Type B pancreatic cell (in vitro differentiated cells): Measurements from ENCODE around the gene EFNB2. TPM values are rescaled to one million over a fixed set of nuclear protein-coding genes. Genes with fewer than 3 reads are reported as not detected.

ENCODE experiments used
- DNase-seq: peaks from one replicate; pipeline ENCODE4 v3.0.0; 2021; ENCODE audit warnings: mixed read lengths; ENCODE audit not compliant: unreplicated experiment; ENCODE audit errors: extremely low spot score
- H3K27ac Mint-ChIP-seq: 2 replicates; pipeline ENCODE4 v1.8.0; 2021; ENCODE audit warnings: mild to moderate bottlenecking, mixed read lengths
- H3K27me3 Mint-ChIP-seq: 2 replicates; pipeline ENCODE4 v1.8.0; 2021; ENCODE audit warnings: mixed read lengths
- H3K36me3 Mint-ChIP-seq: 2 replicates; pipeline ENCODE4 v1.8.0; 2021; ENCODE audit warnings: mixed read lengths
- H3K4me1 Mint-ChIP-seq: one replicate; pipeline ENCODE4 v1.8.0; 2021; ENCODE audit warnings: mixed read lengths; ENCODE audit not compliant: unreplicated experiment
- H3K4me3 Mint-ChIP-seq: 2 replicates; pipeline ENCODE4 v1.8.0; 2021; ENCODE audit warnings: mild to moderate bottlenecking, mixed read lengths
- H3K9me3 Mint-ChIP-seq: 2 replicates; pipeline ENCODE4 v1.8.0; 2021; ENCODE audit warnings: mixed read lengths
- total RNA-seq: library from RNA; stranded (reverse); gene quantifications from 2 replicates; pipeline ENCODE4 v1.2.1, GENCODE V29; 2021; ENCODE audit warnings: low replicate concordance
- TF ChIP-seq, protein P1 (sequence below): fragments of 200-600 bp; sonication (generic); conservative IDR thresholded peaks from 2 replicates; pipeline ENCODE4 v1.5.0; 2021; ENCODE audit warnings: antibody characterized with exemption, mild to moderate bottlenecking

The EFNB2 gene
- total RNA-seq, 1 donor from 2014 or later: 67.1 TPM

- DNase-seq: no peak
- Mint-ChIP-seq H3K27ac (no peak overlapping the region), H3K4me1 (peaks cover 18% of the 10 kb centered on the region), H3K9me3 (no peaks in the 10 kb centered on the region), H3K27me3 (peaks cover 6% of the 10 kb centered on the region), H3K36me3 (no peaks in the 10 kb centered on the region), H3K4me3 (no peak overlapping the region)
- TF ChIP-seq, protein P1, sequence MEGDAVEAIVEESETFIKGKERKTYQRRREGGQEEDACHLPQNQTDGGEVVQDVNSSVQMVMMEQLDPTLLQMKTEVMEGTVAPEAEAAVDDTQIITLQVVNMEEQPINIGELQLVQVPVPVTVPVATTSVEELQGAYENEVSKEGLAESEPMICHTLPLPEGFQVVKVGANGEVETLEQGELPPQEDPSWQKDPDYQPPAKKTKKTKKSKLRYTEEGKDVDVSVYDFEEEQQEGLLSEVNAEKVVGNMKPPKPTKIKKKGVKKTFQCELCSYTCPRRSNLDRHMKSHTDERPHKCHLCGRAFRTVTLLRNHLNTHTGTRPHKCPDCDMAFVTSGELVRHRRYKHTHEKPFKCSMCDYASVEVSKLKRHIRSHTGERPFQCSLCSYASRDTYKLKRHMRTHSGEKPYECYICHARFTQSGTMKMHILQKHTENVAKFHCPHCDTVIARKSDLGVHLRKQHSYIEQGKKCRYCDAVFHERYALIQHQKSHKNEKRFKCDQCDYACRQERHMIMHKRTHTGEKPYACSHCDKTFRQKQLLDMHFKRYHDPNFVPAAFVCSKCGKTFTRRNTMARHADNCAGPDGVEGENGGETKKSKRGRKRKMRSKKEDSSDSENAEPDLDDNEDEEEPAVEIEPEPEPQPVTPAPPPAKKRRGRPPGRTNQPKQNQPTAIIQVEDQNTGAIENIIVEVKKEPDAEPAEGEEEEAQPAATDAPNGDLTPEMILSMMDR: no peak
Measured at GRCh38 chr13:106474912-106475311, 60.5 kb downstream of the EFNB2 start.

- Mint-ChIP-seq H3K4me1 (peaks cover 26% of the 10 kb centered on the region), H3K27ac (no peak overlapping the region), H3K4me3 (no peak overlapping the region), H3K27me3 (peaks cover 8% of the 10 kb centered on the region), H3K9me3 (peaks cover 5% of the 10 kb centered on the region), H3K36me3 (no peaks in the 10 kb centered on the region)
- DNase-seq: no peak
- TF ChIP-seq, protein P1: no peak
Measured at GRCh38 chr13:106473154-106473553, 62.3 kb downstream of the EFNB2 start.

DNA sequence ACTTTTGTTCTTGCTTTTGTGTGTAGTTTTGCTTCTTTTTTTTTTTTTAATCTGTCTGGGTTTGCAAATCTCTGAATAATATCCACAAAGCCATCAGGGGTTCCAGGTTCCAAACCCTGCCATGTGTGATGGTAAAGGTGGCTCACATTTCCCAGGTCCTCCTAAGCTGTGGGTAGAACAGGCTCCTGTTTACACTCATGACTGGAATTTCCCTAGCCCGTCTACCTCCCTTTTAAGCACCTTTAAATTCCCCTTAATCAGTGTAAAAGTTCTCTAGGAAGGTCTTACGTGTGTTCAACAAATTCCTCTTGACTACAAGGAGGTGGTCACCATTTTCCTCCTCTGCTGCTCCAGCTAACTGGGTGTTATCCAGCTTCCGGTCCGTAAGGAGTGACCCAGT lies 62.8 kb downstream of the EFNB2 start:
- H3K4me3 Mint-ChIP-seq: peak overlapping the region; percentile 75
- peaks cover 31% of the 10 kb centered on the region for H3K4me1 Mint-ChIP-seq
- H3K27ac Mint-ChIP-seq: peak overlapping the region; percentile 84
- H3K36me3 Mint-ChIP-seq: no peaks in the 10 kb centered on the region
- TF ChIP-seq, protein P1: no peak
- peaks cover 8% of the 10 kb centered on the region for H3K27me3 Mint-ChIP-seq
- H3K9me3 Mint-ChIP-seq: peaks cover 5% of the 10 kb centered on the region
- DNase-seq: no peak

- no peak for DNase-seq
- Mint-ChIP-seq H3K27me3 (peaks cover 8% of the 10 kb centered on the region), H3K4me3 (peak overlapping the region; percentile 75), H3K4me1 (peaks cover 37% of the 10 kb centered on the region), H3K27ac (peak overlapping the region; percentile 84), H3K9me3 (peaks cover 5% of the 10 kb centered on the region), H3K36me3 (no peaks in the 10 kb centered on the region)
- TF ChIP-seq, protein P1: no peak
Measured at GRCh38 chr13:106471957-106472543, 63.4 kb downstream of the EFNB2 start.

- Mint-ChIP-seq H3K9me3 (peaks cover 11% of the 10 kb centered on the region), H3K27ac (no peak overlapping the region), H3K4me1 (peaks cover 43% of the 10 kb centered on the region), H3K36me3 (peaks cover 4% of the 10 kb centered on the region), H3K27me3 (peaks cover 8% of the 10 kb centered on the region), H3K4me3 (no peak overlapping the region)
- no peak for DNase-seq
- TF ChIP-seq, protein P1: no peak
Measured at GRCh38 chr13:106470576-106470975, 64.9 kb downstream of the EFNB2 start.
